Raji (cell line): ENCODE data around the gene CDC45.

Experiments used
- POLR2A ChIP-seq: IDR thresholded peaks from 2 replicates; pipeline ENCODE4 v1.6.1; 2011; ENCODE audit warnings: low read depth, low read length, control low read depth; ENCODE audit not compliant: insufficient read depth

The CDC45 gene

DNA sequence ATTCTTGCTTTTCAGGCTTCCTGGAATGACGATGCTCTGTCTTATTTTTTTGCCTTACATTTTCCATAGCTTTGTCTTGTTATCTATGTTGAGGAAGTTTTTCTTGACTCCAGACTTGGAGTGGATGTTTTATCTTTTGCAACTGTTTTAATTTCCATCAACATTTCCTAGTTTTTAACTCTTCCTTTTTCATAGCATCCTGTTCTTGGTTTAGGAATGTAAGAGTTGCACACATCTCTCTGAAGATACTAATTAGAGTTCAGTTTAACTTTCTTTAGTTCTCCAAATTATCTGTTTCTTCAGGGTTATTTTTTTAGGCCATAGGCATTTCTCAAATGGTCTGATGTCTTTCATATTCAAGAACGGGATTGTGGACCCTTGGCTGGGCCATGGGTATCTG lies 34.1 kb downstream of the CDC45 start:
- TF ChIP-seq POLR2A = no peak

DNA sequence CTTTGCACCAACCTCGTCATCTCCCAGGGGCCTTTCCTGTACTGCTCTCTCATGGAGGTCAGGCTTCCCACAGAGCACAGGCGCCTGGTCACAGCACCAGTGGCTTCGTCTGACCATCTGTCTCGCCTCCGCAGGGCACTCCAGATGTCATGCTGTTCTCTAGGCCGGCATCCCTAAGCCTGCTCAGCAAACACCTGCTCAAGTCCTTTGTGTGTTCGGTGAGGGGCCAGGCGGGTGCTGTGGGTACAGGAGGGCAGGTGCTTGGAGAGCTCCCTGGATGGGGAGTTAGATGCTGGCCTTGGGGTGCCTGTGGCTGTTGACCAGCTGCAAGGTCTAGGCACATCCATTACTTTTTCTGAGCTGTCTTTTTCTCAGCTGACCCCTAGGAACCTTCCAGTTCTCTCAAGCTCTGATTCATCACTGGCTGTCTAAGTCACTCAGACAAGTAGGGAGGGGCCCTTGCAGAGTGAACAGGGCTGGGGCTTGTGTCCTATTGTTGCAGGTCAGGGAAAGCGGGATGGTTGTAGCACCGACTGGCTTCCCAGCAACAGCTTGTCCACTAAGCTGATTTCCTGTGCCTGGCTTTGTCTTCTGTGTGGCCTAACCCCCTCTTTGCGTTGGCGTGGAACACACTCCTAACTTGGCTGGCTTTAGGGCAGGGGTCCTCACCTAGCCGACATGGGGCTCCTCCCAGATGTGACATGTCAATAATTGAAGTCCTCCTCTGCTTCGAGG lies 35.3 kb downstream of the CDC45 start:
- no peak for TF ChIP-seq POLR2A

DNA sequence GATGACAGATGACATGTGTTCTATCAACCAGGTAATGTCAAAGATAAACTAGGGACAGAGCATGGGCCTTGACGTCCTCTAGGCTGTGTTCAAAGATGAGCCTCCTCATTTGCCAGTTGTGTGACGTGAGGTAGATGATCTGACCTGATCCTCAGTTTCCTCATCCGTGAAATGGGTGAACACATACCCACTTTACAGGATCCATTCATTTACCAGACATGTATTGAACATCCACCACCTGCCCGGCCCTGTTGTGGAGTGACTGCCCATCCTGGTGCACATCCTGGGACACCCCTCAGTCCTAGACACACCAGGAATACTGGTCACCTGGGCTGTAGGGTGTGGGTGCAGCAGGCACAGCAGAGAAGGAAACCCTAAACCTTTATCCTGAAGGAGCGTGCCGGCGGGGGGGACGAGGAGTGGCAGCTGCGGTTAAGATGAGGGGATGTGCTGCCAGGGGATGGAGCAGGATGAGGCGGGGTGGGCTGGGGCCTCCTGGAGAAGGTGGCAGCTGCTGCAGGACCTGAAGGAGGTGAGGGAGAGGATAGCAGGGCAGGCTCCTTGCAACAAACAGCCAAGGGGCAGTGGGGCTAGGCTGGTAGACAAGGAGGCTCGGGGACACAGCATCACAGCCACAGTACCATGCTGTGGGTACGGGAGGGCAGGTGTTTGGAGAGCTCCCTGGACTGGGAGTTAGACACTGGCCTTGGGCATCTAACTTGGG lies 36.1 kb downstream of the CDC45 start:
- no peak for TF ChIP-seq POLR2A

DNA sequence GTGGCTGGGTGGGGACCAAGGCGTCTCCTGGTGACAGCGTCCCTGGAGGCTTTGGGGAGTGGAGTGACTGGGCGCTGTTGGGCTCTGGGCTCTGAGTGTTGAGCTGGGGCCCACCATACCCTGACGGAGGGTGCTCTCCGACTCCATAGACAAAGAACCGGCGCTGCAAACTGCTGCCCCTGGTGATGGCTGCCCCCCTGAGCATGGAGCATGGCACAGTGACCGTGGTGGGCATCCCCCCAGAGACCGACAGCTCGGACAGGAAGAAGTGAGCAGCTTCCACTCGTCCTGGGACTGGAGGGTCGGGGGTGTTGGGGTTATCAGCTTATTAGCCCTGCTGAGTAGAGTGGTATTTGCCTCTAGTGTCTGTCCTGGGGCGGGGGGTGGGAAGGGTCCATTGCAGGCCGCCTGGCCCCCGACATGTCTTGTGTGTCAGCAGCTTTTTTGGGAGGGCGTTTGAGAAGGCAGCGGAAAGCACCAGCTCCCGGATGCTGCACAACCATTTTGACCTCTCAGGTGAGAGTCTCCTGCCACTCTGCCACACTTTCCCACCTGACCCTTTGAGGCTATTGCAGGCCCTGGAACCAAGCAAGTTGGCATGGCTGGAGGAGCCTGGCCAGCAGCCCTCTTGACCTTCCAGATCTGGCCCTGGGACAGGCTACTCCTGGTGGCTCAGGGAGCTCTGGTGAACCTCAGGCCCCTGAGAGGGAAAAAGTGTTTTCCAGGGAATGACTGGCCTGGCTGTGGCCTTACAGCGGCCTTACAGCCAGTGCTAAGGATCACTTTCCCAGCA lies 36.9 kb downstream of the CDC45 start:
- no peak for TF ChIP-seq POLR2A

DNA sequence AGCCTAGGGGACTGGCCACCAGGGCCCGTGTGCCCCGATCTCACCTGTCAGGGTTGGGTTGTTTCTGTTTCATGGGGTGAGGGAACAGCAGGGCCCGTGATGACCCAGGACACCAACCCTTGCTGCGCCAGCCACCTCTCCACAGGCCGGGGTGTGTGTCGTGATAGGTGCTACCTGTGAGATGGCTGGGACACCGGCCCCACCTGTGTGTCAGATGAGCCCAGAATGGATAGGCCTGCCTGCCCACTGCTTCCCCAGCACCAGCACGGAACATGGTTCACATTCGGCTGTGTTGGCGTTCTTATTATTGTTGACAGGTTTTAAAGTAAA lies 37.4 kb downstream of the CDC45 start:
- no peak for TF ChIP-seq POLR2A

DNA sequence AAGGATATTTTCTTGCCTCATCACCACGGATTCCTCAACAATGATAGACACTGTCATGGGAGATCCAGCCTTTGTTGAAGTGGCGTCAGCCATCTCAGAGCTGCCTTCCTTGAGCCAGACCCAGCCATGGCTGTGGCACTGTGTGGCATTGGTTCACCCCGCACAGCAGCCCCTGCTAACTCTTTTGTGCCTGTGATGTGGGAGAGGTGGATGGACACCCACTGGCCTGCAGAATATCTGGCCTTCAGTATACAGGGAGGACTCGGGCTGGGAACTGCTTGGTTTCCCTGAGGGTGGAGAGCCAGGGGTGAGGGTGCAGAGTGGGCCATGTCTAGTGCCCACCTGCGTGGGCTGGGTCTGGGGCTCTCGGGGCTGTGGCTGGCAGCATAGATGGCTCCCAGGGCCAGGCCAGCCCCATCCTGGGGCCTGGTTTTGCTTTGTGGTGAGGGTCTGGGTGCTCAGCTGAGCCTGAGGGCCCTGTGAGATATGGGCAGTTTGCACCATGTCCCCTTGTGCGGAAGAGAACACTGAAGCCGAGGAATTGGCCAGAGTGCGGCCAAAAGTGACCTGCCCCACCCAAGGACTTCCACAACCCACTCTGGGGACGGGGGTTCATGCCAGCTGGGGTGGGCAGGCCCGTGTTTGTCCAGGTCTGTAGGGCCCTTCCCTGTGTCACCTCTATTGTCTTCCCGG lies 38.3 kb downstream of the CDC45 start:
- TF ChIP-seq POLR2A = no peak

DNA sequence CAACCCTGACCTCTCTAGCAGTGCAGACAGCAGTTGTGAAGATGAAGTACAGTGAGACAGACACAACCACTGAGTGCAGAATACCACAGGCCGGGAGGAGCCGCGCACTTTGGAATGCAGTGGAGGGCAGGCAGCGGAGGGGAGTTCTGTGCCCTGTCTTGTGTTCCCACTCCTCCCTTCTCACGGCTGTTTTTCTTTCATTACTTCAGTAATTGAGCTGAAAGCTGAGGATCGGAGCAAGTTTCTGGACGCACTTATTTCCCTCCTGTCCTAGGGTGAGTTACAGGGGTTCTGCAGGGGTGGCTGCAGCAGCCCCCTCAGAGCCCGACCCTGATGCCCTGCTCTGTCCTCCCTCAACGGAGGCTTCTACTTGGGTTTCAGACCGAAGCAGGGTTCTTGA lies 38.9 kb downstream of the CDC45 start:
- no peak for TF ChIP-seq POLR2A

DNA sequence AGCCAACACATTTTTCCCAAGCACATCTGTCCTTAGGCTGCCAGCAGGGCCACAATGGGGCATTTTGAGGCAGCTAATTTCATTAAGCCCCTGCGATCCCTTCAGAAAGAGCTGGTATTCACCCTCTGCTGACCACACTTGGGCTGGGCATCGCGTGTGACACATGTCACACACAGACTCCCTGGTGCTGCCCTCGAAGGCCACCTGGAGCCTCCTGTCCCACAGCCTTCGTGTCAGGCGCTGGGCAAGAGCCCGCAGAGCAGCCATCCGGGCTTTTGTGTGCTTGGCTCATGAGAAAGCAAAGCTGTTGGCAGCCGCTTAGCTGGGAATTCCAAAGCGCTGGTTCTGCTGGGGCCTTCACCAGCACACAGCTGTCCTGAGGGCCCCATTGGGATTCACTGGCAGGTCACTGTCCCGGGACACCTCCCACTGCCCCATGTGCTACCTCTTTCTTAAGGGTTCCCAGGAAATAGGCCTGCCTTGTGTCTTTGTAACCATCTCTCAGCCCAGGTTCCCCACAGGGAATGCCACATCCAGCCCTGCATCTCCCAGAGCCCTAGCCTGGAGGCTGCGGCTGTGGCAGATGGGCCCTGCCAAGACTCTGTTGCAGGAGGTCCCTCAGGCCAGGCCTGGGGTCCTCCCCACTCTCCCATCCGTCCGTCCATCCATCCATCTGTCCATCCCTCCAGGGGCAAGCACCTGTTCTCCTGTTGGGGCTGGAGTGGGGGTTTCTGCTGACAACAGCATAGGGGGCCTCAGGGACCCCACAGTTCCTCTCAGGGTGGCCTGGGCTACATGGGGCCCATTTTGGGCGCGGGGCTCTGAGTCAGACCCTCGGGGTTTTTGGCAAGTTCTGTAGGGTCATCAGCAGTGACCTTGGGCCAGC lies 39.6 kb downstream of the CDC45 start:
- TF ChIP-seq POLR2A = no peak

DNA sequence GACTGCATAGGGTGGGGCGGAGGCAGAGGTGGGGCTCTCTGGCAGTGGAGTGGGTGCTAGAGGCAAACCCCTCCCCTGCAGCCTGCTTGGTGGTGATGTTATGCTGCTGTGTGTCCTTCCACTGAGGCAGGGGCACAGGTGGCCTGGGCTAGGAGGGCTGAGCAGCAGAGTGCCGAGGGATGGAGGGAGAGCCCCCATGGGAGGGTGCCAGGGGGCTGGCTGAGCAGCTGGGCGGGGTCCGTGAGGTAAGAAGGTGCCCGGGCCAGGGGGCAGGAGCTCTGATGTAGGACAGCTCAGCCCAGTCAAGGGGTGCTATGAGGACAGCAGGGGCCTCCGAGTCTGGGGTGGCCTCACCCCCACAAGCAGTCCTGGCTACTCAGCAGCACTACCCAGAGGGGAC lies 40.3 kb downstream of the CDC45 start:
- TF ChIP-seq POLR2A = no peak

DNA sequence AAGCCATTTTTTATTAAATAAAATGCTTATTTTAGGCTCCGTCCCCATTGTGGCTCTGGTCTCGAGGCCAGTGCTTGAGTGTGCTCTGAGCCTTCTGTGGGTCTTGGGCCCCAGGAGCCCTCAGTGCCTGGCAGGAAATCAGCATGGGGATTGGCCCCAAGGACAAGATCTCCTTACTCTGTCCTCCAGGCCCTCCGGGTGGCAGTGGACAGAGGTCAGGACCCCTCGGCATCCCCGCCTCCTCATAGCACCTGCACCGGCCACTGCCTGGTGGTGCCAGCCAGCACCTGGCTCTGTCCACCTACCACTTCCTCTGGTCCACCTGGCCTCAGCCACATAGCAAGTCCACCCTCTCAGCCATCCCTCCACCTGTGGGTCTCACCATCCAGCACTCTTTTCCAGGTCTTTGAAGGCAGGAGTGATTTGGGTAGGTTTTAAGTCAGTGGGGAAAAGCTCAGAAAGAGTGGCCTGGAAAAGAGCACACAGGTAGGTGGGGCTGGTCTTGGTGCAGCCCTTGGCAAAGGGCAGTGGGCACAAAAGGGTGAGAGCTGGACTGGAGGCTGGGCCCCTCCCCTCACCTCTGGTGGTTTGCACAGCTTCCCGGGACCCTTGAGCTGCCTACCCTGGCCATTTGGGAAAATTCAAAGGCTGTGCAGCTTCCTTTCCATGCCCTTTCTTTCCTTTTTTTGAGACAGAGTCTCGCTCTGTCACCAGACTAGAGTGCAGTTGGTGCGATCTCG lies 41.0 kb downstream of the CDC45 start:
- no peak for TF ChIP-seq POLR2A

DNA sequence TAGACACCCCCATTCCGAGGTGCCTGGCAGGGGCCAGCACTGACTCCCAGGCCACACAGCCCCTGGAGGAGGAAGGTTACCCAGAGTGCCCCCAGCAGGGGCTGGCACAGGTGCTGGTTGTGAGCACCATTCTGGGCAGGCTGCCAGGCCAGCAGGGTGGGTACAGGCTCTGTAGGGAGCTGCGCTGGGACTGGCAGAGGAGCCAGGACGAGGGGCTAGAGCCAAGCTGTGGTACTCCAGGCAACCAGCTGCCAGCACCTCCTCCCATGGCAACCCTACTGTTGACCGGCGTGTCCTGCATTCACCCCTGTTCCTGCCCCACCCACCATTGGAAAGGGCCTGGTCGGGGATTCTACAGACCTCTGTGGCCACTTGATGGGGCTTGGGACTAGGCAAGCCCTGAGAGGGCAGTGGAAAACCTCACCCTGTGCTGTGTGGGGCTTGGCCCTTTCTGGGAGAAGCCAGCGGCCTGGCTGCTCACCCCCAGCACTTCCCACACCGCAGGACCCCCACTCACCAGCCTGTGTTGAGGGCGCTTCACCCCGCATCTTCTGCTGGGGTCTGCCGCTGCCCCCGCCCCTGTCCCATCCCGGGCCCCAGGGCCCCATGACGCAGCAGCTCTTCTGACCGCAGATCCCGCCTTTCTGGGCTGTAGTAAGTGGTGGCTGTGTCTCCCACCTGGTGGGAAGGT lies 42.6 kb downstream of the CDC45 start:
- no peak for TF ChIP-seq POLR2A

DNA sequence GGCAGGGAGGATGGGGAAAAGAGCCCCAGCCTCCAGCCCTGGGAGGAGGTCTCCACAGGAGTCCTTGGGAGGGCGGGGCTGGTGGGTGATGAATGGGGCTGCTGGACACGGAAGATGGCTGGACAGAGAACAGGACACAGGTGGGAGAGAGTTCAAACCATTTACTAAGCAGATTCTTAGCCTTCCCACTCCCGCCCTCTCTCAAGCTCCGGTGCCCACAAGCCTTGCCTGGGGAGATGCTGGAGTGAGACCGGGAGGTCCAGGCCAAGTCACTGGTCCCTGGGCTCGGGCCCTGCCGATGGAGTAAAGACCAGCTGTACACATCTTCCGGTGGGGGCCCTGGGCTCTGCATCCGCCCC lies 43.1 kb downstream of the CDC45 start:
- no peak for TF ChIP-seq POLR2A

DNA sequence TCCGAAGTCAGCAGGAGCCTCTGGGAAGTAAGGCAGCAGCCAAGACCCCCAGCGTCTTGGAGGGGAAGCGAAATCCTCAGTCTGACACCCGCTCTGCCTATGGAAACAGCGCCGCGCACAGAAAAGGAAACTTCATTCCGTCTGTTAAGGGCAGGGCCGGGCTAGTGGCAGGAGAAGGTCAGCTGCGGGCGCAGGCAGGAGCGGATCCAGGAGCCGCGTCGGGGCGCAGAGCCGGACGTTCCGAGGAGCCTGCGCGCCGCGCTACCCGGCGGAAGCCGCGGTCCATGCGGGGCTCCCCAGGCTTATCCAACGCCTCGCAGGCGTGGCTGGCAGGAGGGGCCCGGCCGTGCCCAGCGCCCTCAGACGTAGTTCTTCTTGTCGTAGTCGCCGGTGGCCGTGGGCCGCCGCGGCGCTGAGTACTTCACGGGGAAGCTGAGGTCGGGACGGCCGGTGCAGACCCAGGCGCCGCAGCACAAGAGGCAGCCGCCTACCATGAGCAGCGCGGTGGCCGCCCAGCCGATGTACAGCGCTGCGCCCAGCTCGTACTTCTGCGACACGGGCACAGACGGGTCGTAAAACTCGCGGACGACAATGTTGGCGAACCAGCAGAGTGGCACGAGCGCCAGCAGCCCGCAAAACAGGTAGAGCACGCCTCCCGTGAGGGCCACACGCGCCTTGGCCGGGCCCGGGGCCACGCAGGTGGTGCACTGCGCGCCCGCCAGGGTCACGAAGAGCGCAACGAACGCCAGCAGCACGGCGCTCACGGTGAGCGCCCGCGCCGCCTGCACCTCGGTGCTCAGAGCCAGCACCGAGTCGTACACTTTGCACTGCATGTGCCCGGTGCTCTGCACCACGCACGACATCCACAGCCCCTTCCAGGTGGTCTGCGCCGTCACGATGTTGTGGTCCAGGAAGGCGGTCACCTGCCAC lies 43.8 kb downstream of the CDC45 start:
- TF ChIP-seq POLR2A = no peak
